CD4-positive, alpha-beta T cell treated with Interleukin-1 beta for 1 hour (primary cell): ENCODE data around the gene TBC1D25.

Experiments
- DNase-seq, 2 donors: peaks; one replicate each; pipeline ENCODE4 v3.0.0-alpha.2; 2020 to 2022

Gene TBC1D25

DNA sequence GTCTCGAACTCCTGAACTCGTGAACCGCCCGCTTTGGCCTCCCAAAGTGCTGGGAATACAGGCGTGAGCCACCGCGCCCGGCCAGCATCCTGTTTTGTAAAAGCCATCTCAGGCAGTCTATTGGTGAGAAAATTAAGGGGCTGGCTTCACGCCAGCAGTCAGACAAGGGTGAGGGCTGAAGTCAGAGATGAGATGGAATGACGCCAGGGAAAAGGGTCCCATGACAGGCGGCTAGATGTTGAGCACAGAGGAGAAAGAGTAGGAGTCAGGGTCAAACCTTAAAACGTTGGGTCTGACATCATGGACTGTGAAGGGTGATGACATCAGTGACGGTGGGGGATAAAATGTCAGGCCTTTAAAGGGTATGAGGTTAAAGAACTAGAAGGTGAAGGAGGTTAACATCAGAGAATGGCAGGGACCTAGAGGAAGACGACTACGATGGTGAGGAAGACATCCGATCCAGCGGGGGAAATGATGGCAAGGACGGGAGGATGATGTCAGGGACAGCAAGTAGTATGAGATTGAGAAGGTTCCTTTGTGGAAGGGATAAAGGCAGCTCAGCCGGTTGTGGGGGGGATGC, 34.3 kb downstream of the TBC1D25 start:
- DNase-seq: peak in 1 of 2 donors; percentile 64

DNA sequence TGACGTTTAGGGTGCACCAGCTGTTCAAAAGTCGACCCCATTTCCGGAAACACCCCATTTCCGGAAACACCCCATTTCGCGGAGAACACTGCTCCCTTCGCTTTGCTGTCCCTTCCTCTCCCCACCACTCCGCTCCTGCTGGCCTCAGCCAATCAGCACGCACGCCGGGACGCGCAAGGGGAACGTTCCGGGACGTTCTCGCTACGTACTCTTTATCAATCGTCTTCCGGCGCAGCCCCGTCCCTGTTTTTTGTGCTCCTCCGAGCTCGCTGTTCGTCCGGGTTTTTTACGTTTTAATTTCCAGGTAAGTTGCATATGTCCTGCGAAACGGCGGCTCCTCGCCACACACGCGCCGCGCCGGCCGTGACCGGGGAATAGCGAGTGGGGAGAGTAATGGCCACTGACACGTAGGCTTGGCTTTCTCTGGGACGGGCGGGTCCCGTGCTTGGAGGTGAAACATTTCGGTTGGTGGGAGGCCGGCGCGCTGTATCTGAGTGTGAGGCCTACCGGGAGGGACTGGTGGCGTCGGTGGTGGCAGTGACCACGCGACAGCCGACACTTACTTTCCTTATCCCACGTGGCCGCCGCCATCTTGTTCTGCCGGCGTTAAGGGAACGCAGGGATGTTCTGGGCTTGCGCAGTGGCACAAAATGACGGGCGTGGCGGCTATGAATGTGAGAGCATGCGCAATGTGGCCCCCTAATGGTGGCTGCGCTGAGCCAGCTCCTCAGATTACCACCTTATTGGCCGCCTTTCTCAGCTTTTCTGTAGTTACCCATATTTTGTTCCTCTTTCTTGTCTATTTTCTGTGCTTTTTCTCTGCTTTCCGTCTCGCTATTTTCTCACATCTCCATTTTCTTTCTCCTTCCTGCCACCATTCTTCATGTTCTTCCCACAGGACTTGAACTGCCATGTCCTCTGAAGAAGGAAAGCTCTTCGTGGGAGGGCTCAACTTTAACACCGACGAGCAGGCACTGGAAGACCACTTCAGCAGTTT, 35.1 kb downstream of the TBC1D25 start, which contains the start of gene RBM3:
TSS of gene RBM3 (plus strand) at position 215 of the 997 bp plus-strand sequence. CDS start at position 912, 697 bp downstream.
- DNase-seq: peak; percentile 94 to 96

DNA sequence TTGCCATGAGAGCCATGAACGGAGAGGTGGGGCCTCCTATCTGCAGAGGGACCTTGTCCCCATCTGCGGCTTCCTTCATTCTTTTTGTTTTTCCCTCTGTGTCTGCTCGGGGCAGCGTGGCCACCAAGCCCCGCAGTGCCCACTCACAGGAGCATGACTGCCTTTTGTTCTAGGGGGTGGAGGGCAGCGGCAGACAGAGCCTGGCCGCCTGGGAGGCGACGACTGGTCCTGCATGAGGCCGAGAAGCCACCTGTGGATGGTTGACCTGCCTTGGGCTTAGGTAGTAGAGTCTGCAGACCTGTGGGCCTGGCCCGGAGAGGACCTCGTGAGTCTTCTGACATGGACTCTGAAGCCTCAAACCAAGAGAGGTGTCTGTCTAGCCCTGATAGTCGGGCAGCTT, 36.1 kb downstream of the TBC1D25 start:
- DNase-seq: no peak

DNA sequence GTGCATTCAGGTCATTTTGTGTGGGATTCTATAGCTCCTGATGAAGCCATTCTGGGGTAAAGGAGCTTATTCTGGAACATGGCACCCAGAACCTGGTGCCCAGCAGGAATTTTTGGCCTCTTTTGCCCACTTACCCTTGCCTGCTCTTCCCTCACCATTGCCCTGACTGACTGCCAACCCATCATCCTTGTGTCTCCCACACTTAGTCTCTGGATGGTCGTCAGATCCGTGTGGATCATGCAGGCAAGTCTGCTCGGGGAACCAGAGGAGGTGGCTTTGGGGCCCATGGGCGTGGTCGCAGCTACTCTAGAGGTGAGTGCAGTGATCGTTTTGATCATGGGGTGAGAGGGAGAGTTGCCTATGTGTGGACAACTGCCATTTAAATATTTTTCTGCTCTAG, 36.6 kb downstream of the TBC1D25 start:
- no peak for DNase-seq

DNA sequence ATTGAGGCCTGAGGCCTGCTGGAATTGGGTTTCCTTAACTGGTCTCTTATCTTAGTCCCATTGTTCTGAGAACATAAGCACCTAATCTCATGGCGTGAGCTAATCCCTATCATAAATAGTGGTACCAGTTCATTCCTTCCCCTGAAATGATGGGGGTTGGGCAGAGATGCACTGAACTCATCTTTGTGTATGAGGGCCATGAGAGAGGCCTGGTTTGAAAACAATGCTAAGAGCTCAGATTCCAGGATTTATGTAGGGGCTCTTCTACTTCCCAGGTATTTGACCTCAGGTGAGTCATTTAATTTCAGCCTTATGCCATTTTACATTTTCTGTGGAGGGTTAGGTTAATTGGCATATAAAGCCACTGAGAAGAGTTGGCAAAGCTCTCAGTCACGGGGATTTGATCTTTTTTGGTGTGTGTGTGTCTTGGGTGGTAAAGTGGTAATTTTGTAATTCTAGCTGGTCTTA, 39.2 kb downstream of the TBC1D25 start:
- DNase-seq: no peak

DNA sequence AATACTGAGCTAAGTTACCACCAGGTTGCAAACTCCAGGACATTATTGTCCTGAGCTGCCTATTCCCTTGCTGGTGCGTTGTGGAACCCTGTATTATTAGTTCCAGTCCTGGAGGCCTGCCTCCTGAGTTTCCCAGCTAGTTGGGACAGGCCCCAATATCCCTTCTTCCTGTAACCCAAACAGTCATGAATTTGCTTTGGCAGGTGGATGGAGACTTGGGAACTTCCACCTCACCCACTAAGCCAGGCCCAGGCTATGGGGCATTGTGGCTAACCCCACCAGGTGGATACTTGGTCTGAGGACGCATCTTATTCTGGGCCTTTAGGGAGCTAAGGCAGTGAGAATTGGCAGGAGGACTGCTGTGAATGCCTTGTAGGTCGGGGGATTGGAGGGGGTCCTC, 39.7 kb downstream of the TBC1D25 start:
- DNase-seq: no peak

DNA sequence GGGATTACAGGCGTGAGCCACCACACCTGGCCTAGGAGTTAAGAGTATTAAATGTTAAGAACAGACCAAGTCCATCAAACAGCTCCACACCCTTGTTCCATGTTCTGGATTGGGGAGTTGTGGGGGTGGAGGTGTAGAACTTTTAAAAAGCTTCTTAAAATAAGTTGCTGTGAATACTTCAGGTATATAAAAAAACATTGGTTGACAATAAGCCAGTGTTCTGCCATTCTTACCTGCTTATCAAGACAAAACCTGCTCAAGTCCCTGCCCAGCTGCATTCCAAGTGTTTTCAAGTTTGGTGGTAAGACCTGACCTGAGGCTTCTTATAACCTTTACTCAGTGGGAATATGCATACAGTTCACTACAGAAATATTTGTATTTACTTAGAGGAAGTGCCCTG, 41.1 kb downstream of the TBC1D25 start:
- no peak for DNase-seq

DNA sequence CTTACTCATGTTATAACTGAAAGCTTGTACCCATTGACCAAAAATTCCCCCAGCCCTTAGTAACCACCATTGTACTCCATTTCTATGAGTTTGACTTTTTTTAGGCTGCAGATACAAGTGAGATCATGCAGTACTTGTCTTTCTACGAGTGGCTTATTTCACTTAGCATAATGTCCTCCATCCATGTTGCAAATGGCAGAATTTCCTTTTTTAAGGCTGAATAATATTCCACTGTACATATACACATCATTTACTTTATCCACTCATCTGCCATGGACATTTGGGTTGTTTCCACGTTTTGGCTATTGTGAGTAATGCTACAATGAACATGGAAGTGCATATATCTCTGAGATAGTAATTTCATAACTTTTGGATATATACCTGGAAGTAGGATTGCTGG, 45.2 kb downstream of the TBC1D25 start:
- DNase-seq: no peak

DNA sequence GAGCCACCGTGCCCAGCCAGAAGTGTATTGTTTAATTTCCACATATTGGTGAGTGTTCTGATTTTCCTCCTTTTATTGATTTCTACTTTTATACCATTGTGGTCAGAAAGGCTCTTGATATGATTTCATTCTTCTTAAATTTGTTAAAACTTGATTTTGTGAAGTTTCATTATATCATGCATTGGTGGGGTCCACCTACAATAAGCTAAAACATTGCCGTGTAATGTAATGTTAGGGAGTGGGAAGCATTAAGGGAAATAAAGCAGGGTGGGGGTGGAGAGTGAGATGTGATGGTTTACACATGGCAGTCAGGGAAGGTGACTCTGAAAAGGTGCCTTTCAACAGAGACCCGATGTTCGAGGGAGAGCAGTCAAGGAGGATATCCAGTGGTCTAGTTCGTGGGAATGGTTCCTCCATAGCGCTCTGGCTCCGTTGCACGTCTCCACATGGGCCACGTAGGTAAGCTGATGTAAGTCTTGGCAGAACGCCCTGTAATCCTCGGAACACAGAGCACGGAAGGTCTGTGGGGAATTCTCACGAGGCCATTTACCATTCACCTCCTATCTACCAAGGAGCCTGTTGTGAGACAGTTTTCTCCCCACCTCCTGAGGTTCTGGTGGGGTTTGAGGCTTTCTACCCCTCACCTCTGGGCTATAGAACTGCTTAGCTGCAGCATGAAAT, 50.1 kb downstream of the TBC1D25 start:
- no peak for DNase-seq

DNA sequence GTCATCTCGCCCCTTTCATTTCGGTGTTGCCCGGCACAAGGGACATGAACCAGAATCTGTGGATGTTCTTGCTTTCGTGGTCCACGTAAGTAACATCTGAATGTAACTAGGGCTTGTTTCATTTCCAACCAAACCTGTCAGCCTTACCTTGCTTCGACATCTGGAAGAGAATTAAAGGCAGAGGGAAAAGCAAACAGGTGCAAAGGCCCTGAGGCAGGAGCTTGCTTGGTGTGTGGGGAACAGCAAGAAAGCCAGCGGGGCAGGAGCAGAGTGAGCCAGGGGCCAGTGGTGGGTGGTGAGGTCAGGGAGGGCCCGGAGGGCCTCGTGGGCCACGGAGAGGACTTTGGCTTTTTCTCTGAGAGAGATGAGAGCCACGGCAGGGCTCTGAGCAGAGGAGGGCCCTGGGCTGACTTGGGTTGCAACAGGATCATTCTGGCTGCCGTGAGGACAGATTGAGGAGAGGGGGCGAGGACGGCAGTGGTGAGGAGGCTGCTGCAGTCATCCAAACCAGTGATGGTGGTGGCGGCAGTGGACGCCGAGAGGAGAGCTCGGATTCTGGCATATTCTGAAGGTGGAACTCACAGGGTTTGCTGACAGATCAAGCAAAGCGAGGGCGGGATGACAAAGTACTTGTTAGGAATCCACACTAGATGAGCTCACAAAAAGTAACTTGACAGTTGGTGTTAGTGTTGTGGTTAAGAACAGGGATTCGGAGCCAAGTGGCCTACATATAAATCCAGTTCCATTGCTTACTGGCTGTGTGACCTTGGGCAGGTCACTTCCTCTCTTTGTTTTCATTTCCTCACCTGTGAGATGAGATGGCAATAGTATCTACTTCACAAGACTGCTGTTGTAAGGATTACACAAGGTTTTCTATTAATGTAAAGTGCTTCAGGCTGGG, 50.9 kb downstream of the TBC1D25 start:
- DNase-seq: no peak

DNA sequence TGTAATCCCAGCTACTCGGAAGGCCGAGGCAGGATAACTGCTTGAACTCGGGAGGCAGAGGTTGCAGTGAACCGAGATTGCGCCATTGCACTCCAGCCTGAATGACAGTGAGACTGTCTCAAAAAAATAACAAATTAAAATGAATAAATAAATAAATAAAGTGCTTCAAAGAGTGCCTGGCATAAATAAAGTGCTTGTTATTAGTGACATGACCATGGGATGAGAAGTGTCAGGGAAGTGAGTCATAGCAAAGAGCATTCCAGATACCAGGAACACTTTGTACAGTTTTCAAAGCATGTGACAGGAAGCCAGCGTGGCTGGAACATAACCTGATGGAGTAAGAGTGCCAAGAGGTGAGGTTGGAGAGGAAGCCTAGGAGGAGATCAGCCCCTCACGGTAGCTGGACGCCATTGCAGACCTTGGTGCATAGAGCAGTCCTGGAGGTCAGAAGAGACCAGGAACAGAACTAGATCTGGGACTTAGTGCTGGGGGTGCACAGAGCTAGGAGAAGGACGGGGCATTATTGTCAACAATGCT, 51.8 kb downstream of the TBC1D25 start:
- DNase-seq: no peak

DNA sequence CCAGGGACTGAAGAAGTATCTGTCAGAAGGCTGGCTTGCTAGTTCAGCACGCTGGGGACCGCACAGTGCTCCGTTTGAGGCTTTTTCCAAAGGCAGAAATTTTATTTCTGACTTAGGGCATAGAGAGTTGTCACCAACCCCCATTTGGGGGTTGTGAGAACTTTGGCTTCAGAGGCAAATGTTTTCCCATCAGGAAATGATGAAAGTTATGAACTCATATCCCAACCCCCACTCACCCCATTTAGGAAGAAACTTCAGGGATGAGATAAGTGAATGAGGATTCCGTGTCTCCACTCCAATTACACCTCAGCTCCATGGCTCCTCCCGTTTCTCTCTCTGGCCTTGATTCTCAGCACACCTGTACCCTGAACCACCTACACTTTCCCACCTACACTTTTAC, 53.5 kb downstream of the TBC1D25 start:
- DNase-seq: no peak

DNA sequence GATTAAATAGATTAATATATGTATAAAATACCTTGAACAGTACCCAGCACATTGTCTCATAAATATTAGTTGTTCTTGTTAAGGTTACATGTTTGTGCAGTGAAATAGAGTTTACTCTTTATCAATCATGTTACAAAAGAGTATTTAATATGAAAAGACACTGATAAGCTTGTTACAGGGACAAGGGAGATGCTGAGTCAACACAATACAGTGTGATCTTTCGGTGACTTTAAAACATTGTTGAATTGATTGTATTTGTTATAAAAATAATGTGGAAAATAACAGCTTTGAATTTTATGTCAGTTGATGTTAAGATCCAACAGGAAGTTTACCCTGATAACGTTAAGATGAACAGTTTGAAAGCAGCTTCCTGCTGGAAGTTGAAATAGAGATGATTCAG, 56.4 kb downstream of the TBC1D25 start:
- DNase-seq: no peak

DNA sequence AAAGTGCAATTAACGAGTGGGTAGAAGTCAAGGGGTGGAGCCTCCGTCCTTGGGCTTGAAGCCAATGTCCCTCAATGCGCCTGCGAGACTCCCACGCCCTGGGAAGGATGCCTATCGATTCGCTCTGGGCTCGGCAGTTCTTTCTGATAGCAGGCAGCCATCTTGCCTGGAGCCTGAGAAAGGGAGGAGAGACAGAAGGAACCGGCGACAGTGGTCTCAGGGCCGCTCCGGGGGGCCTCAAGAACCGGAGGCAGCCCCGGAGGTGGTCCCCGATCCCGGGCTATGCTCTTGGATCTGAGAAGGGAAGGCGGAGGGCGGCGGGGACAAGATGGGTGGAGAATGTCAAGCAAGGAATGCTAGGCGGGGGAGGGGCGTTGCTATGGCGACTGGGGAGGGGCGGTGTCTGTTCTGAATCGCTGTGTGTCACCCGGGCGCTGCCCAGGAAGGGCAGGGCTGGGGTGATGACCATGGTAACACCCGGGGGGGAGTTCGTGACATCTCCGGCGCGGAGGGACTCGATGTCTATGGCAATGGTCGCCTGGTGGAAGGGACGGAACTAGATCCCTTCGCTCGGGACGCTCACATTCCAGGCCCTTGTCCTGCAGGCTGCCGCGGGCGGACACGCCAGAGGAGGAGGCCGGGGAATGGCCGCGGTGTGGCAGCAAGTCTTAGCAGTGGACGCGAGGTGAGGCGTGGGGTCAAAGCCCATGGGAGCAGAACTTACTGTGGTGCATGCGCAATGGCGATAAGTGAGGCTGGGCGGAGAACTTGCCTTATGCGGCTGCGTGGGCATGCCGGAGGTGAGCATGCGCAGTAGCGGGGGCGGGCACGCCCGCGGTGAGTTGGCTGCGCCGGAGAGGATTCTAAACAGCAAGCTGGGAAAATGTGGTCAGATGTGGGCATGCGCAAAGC, 58.1 kb downstream of the TBC1D25 start, which contains the start of gene WDR13:
TSS of gene WDR13 (plus strand) at position 140 of the 912 bp plus-strand sequence. CDS start at position 645, 505 bp downstream.
- DNase-seq: peak; percentile 93 to 94

DNA sequence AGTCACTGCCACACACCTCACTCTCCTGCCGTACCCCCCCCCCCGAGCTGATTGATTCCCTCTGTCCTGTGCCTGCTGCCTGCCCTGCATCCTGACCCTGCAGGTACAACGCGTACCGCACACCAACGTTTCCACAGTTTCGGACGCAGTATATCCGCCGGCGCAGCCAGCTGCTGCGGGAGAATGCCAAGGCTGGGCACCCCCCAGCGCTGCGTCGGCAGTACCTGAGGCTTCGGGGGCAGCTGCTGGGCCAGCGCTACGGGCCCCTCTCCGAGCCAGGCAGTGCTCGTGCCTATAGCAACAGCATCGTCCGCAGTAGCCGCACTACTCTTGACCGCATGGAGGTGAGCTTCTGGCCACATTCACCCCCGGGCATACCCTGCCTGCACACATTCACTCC, 59.1 kb downstream of the TBC1D25 start:
- no peak for DNase-seq

DNA sequence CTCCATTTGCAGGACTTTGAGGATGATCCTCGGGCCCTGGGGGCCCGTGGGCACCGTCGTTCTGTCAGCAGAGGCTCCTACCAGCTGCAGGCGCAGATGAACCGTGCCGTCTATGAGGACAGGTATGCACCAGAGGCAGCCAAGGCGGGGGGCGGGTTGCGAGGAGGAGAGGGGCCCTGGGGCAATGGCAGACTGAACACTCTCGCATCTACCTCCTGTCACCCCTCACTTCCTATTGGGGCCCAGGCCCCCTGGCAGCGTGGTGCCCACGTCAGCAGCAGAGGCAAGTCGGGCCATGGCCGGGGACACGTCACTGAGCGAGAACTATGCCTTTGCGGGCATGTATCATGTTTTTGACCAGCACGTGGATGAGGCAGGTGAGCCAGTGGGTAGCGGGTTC, 59.8 kb downstream of the TBC1D25 start:
- DNase-seq: no peak

DNA sequence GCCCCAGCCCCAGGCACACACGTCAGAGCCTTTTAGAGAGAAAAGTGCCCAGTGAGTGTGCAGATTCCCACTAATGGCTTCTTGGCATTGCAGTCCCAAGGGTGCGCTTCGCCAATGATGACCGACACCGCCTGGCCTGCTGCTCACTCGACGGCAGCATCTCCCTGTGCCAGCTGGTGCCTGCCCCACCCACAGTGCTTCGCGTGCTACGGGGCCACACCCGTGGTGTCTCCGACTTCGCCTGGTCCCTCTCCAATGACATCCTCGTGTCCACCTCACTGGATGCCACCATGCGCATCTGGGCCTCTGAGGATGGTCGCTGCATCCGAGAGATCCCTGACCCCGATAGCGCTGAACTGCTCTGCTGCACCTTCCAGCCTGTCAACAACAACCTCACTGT, 60.7 kb downstream of the TBC1D25 start:
- no peak for DNase-seq

DNA sequence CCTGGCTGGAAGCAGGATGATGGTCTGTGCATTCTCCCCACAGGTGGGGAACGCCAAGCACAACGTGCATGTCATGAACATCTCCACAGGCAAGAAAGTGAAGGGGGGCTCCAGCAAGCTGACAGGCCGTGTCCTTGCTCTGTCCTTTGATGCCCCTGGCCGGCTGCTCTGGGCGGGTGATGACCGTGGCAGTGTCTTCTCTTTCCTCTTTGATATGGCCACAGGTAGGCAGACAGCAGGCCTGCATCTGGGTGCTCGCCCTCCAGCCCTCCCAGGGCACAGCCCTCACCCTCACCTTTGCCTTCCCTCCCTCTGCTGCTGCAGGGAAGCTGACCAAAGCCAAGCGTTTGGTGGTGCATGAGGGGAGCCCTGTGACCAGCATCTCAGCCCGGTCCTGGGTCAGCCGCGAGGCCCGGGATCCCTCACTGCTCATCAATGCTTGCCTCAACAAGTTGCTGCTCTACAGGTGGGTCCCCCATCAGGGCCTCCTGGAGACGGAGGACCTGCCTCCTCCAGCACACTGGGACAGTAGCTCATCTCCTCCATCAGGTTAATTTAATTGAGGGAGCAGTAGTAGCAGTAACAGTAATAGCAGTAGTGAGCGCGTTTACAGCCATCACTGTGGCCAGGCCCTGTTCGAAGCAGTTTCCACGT, 62.4 kb downstream of the TBC1D25 start:
- no peak for DNase-seq

DNA sequence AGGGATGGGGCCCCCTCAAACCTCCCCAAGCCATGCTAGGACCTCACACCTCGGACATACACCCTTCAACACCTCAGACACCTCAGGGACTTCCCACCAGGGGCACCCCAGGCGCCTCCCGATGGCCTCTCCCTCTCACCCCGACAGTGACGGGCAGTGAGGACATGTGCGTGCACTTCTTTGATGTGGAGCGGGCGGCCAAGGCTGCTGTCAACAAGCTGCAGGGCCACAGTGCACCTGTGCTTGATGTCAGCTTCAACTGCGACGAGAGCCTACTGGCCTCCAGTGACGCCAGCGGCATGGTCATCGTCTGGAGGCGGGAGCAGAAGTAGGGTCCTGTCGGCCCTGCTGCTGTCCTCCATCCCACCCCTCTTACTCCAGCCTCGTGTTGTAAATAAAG, 65.2 kb downstream of the TBC1D25 start:
- DNase-seq: no peak

DNA sequence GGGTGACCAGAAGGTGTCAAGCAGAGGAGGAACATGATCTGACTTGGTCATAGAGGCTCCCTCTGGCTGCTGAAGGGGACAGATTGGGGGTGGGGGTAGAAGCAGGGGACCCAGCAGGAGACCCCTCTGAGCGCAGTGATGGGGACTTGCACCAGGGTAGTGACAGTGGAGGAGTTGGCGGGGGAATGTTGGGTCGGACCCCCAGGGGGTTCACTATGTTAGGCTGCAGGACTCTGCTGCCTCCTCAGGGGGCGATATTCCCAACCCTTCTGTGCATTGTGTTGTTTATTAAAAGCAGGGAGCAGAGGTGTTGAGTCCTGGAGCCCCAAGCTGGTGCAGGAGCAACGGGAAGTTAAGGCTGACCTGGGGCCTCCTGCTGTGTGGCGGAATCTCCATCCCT, 66.6 kb downstream of the TBC1D25 start:
- no peak for DNase-seq
